Hindlimb muscle (tissue), 1 donor: ENCODE measurements around the gene NSF. TPM values are rescaled to one million over a fixed set of nuclear protein-coding genes. Genes with fewer than 3 reads are reported as not detected.
"Not testable (repeated sequence)": the region's sequence is repeated elsewhere in the genome, so short reads cannot be mapped to it uniquely, and the experiment has no call there.

Source experiments
- DNase-seq: peaks from one replicate; pipeline ENCODE4 v3.0.0-alpha.2; 2013
- polyA plus RNA-seq: library from polyadenylated mRNA; unstranded; fragments of 120-200 nt; gene quantifications from one replicate; pipeline ENCODE4 v1.2.1, GENCODE V29; 2013; ENCODE audit not compliant: insufficient read length

The NSF gene
- polyA plus RNA-seq, 1 donor = 17.3 TPM

GRCh38 chr17:46777943-46778915 lies 187.8 kb downstream of the NSF start:
- DNase-seq = no peak

GRCh38 chr17:46780003-46780373 lies 189.5 kb downstream of the NSF start:
- DNase-seq = no peak

GRCh38 chr17:46782250-46782953 lies 191.9 kb downstream of the NSF start:
- DNase-seq = no peak

- DNase-seq = no peak
These were observed 192.6 kb downstream of the NSF start for GRCh38 chr17:46783031-46783593.

- DNase-seq = no peak
These were observed 195.2 kb downstream of the NSF start for GRCh38 chr17:46785696-46786095.

GRCh38 chr17:46787478-46787877 lies 197.0 kb downstream of the NSF start:
- no peak for DNase-seq

GRCh38 chr17:46788300-46788699 lies 197.8 kb downstream of the NSF start:
- DNase-seq = no peak

- DNase-seq = no peak
These were observed 198.3 kb downstream of the NSF start for GRCh38 chr17:46788796-46789195.

- DNase-seq = no peak
These were observed 199.1 kb downstream of the NSF start for GRCh38 chr17:46789610-46790009.

- DNase-seq = no peak
These were observed 199.7 kb downstream of the NSF start for GRCh38 chr17:46790216-46790615.

- no peak for DNase-seq
These were observed 201.1 kb downstream of the NSF start for GRCh38 chr17:46791531-46791930.

- DNase-seq = no peak
These were observed 201.6 kb downstream of the NSF start for GRCh38 chr17:46792071-46792470.

GRCh38 chr17:46793023-46793422 lies 202.6 kb downstream of the NSF start:
- DNase-seq = not testable (repeated sequence)

GRCh38 chr17:46793541-46793940 lies 203.1 kb downstream of the NSF start:
- DNase-seq = no peak

- no peak for DNase-seq
These were observed 203.8 kb downstream of the NSF start for GRCh38 chr17:46794318-46794717.

- no peak for DNase-seq
These were observed 205.0 kb downstream of the NSF start for GRCh38 chr17:46795379-46795952.

GRCh38 chr17:46796084-46796483 lies 205.6 kb downstream of the NSF start:
- no peak for DNase-seq

- DNase-seq = no peak
These were observed 206.1 kb downstream of the NSF start for GRCh38 chr17:46796524-46796923.

- DNase-seq = no peak
These were observed 206.6 kb downstream of the NSF start for GRCh38 chr17:46796956-46797530.

GRCh38 chr17:46800573-46800972 lies 210.1 kb downstream of the NSF start:
- DNase-seq = no peak

GRCh38 chr17:46802800-46803199 lies 212.3 kb downstream of the NSF start:
- no peak for DNase-seq

- no peak for DNase-seq
These were observed 213.1 kb downstream of the NSF start for GRCh38 chr17:46803544-46803943.

- DNase-seq = no peak
These were observed 215.3 kb downstream of the NSF start for GRCh38 chr17:46805771-46806170.
